ENCODE results near the gene VPS18.

GRCh38 chr15:40845511-40846284 lies 48.6 kb upstream of the VPS18 start:
- no peak for TF ChIP-seq POLR2A (IDR thresholded peaks at IDR 0.05; ENCODE audit: low read length)
- no peak for TF ChIP-seq GATA1 (IDR thresholded peaks at IDR 0.05; ENCODE audit: low read depth, low read length)
